Measurements from ENCODE around the gene PRR7. TPM values are rescaled to one million over a fixed set of nuclear protein-coding genes. Genes with fewer than 3 reads are reported as not detected.
A peak's percentile ranks its signal among the peaks of the same experiment; 100 is the strongest.

The PRR7 gene
- total and polyA plus RNA-seq, 2 of the 4 experiments (the other 2 are of a cell fraction), result 1.1 to 10.1 TPM

GRCh38 chr5:177482359-177482795 lies 35.8 kb downstream of the PRR7 start:
- Histone ChIP-seq H2AFZ (replicated peaks; ENCODE audit: low read length, poor library complexity) (no peak overlapping the region), H2BK20ac (ENCODE audit: low read depth, low read length) (no peak overlapping the region), H3K4me2 (ENCODE audit: low read depth, low read length) (no peak overlapping the region), H3K4me1 (ENCODE audit: control insufficient read depth, insufficient read depth, low read length) (peaks cover 20% of the 10 kb centered on the region), H3K36me3 (ENCODE audit: control insufficient read depth, insufficient read depth, low read length) (peaks cover 66% of the 10 kb centered on the region), H3K27ac (ENCODE audit: insufficient read depth, low read length) (no peak overlapping the region), H3K4me3 (ENCODE audit: insufficient read depth, low read depth, low read length) (no peak overlapping the region), H3K79me1 (ENCODE audit: low read depth in 1 of 2, low read length in 2 of 2) (peaks cover 31 to 58% of the 10 kb centered on the region in 2 experiments), H3K4ac (ENCODE audit: low read depth, low read length) (no peak overlapping the region), H3K56ac (ENCODE audit: extremely low read depth, insufficient read depth, low read length) (no peak overlapping the region), H2AK5ac (ENCODE audit: low read depth, low read length) (no peak overlapping the region), H4K91ac (ENCODE audit: insufficient read depth, low read depth, low read length) (no peak overlapping the region), H3K23ac (ENCODE audit: low read depth, low read length) (no peak overlapping the region), H3K18ac (ENCODE audit: low read depth, low read length) (no peak overlapping the region), H3K9me1 (ENCODE audit: insufficient read depth, low read length) (peaks cover 21% of the 10 kb centered on the region; the same call in 1 of the 2 replicates), H4K8ac (ENCODE audit: low read depth in 2 of 2, low read length in 2 of 2) (no peak overlapping the region), H3K27me3 (ENCODE audit: control insufficient read depth, insufficient read depth, low read length) (no peaks in the 10 kb centered on the region), H2BK5ac (ENCODE audit: low read depth, low read length, poor library complexity, severe bottlenecking) (no peak overlapping the region), H4K20me1 (ENCODE audit: insufficient read depth, low read length) (peaks cover 88% of the 10 kb centered on the region), H2AK9ac (replicated peaks; ENCODE audit: low read depth, low read length, poor library complexity) (no peak overlapping the region), H3K14ac (replicated peaks; ENCODE audit: low read depth, low read length) (no peak overlapping the region), H4K5ac (ENCODE audit: low read depth, low read length) (no peak overlapping the region), H3K9me3 (ENCODE audit: control insufficient read depth, insufficient read depth, low read length) (no peaks in the 10 kb centered on the region), H3K9ac (ENCODE audit: low read depth, low read length) (no peak overlapping the region), H2BK120ac (ENCODE audit: low read depth, low read length) (no peak overlapping the region), H2BK15ac (ENCODE audit: low read depth, low read length) (no peak overlapping the region)
- POLR2A ChIA-PET (ENCODE audit: unreplicated experiment), result no interaction called here
- in situ Hi-C loops (cut with MboI; ENCODE audit: low sequenced_read_pairs), result no loop called here
- ATAC-seq (ENCODE audit: low read depth) (no peak), DNase-seq (no peak)
- CTCF ChIA-PET, result no interaction called here
- TF ChIP-seq USF2 (IDR thresholded peaks at IDR 0.05; ENCODE audit: low read depth, low read length) (no peak), RAD21 (IDR thresholded peaks at IDR 0.05; ENCODE audit: low read length) (no peak), POLR2A (IDR thresholded peaks at IDR 0.05; ENCODE audit: low read depth, low read length) (0 out of 2 replicates have a peak, but pooled peaks have one; percentile 41)
- BruUV-seq (replicated peaks), result no TSS peak
- dilution Hi-C loops (cut with HindIII; ENCODE audit: low sequenced_read_pairs, unreplicated experiment), result no loop called here
- intact Hi-C loops (cut with micrococcal nuclease), result no loop called here
- WGBS, 2 experiments (ENCODE audit: extremely low coverage in 2 of 2, insufficient read length in 1 of 2), result 85% methylated on average over 3 of the region's 10 CpGs; no CpG with 5 or more reads in 1 of the 2 experiments

Measured in IMR-90 (cell line).